BLaER1 treated with 17β-estradiol and CSF1 and Interleukin-3, amounts not matched to agents 10 nM and 100 nM (cell line): Measurements from ENCODE around the gene KRTAP29-1.

Source experiments
- H3K27ac ChIP-seq, 11 experiments: shearing (Covaris generic); formaldehyde crosslinking; 2 replicates each; pipeline ENCODE4 v1.8.1; 2022
- H3K27me3 ChIP-seq, 11 experiments: shearing (Covaris generic); formaldehyde crosslinking; 2 replicates each; pipeline ENCODE4 v1.8.1; 2022
- H3K36me3 ChIP-seq, 11 experiments: shearing (Covaris generic); formaldehyde crosslinking; 2 replicates each; pipeline ENCODE4 v1.8.1; 2022
- H3K4me1 ChIP-seq, 10 experiments: shearing (Covaris generic); formaldehyde crosslinking; 2 replicates each; pipeline ENCODE4 v1.8.1; 2022
- H3K4me2 ChIP-seq, 11 experiments: shearing (Covaris generic); formaldehyde crosslinking; 2 replicates each; pipeline ENCODE4 v1.8.1; 2022
- H3K4me3 ChIP-seq, 10 experiments: shearing (Covaris generic); formaldehyde crosslinking; 2 replicates each; pipeline ENCODE4 v1.8.1; 2022
- H3K9ac ChIP-seq, 11 experiments: shearing (Covaris generic); formaldehyde crosslinking; 2 replicates each; pipeline ENCODE4 v1.8.1; 2022
- H3K9me3 ChIP-seq, 11 experiments: shearing (Covaris generic); formaldehyde crosslinking; replicated peaks in 1 of 11; 2 replicates each; pipeline ENCODE4 v1.8.1; 2022
- H4K20me1 ChIP-seq, 11 experiments: shearing (Covaris generic); formaldehyde crosslinking; 2 replicates each; pipeline ENCODE4 v1.8.1; 2022
- Cebpa-rat ChIP-seq, 11 experiments: shearing (Covaris generic); IDR thresholded peaks; 2 replicates each; pipeline ENCODE4 v1.8.1; 2022

Gene KRTAP29-1

DNA sequence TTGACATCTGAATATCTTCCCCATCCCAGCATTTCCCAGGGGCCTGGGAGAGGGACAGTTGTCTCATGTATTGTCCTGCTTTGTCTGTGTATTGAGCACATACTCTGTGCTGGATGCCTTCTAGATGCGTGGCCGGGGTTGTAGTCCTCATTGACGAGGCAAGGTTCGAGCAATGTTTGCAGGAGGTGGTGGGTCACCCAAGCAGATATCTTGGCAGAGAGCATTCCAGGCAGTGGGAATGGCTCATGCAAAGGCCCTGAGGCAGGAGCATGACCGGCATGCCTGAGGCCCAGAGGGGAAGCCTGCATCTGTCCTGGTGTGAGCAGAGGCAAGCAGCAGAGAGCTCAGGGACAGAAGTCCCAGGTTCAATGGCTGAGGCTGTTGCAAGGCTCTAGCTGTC, 30.4 kb upstream of the KRTAP29-1 start:
- no peaks in the 10 kb centered on the region for H3K36me3 ChIP-seq
- H3K27me3 ChIP-seq = no peaks in the 10 kb centered on the region
- H3K4me2 ChIP-seq = 0 out of 22 replicates have a peak overlapping the region, but pooled peaks of 1 of the 11 experiments have one; percentile 36
- peaks cover 12 to 22% (median 16%) of the 10 kb centered on the region in 10 experiments; a peak in 18 of 20 replicates for H3K4me1 ChIP-seq
- H3K4me3 ChIP-seq = no peak overlapping the region
- TF ChIP-seq Cebpa-rat (IDR thresholded peaks at IDR 0.05) = no peak
- H4K20me1 ChIP-seq = no peaks in the 10 kb centered on the region
- no peak overlapping the region for H3K9ac ChIP-seq
- peak overlapping the region in 2 of 11 experiments; percentile 8 to 62; a peak in 1 of 22 replicates for H3K27ac ChIP-seq
- H3K9me3 ChIP-seq = peaks cover 0 to 7% (median 0%) of the 10 kb centered on the region in 11 experiments; a peak in 2 of 22 replicates

DNA sequence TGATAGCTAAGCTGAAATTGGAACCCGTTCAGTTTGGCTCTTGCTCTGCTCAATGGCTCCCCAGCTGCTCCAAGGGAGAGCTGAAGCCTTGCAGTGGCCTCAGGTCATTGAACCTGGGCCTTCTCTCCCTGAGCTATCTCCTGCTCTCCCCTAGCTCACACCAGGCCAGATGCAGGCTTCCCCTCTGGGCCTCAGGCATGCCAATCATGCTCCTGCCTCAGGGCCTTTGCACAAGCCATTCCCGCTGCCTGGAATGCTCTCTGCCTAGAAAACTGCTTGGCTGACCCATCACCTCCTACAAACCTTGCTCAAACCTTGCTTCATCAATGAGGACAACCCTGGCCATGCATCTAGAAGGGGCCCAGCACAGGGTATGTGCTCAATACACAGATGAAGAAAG, 29.6 kb upstream of the KRTAP29-1 start:
- Histone ChIP-seq H3K27me3 (no peaks in the 10 kb centered on the region), H3K4me2 (no peak overlapping the region), H3K9me3 (peaks cover 0 to 7% (median 0%) of the 10 kb centered on the region in 11 experiments; a peak in 2 of 22 replicates), H4K20me1 (no peaks in the 10 kb centered on the region), H3K27ac (no peak overlapping the region), H3K4me1 (peaks cover 12 to 25% (median 18%) of the 10 kb centered on the region in 10 experiments; a peak in 18 of 20 replicates), H3K4me3 (no peak overlapping the region), H3K36me3 (no peaks in the 10 kb centered on the region), H3K9ac (no peak overlapping the region)
- TF ChIP-seq Cebpa-rat (IDR thresholded peaks at IDR 0.05) = no peak

DNA sequence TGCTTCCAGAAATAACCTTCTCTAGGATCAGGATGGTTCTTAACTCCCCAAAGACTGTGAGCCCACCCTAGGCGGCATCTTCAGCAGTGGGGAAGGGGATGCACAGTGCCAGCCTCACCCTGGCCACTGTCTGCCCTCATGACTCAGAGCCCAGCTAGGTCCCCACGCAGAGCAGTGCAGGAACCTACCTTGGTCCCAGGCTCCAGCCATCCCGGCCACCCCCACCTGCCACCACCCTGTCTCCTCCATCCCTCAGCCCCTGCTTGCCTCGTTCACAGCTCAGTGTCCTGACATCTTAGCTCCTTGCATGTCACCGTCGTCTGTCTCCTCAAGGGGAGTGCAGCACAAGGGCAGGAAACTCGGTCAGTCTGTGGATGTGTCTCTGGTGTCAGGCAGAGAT, 29.0 kb upstream of the KRTAP29-1 start:
- no peak overlapping the region for H3K4me3 ChIP-seq
- no peak for TF ChIP-seq Cebpa-rat (IDR thresholded peaks at IDR 0.05)
- no peaks in the 10 kb centered on the region for H4K20me1 ChIP-seq
- H3K4me1 ChIP-seq = peaks cover 17 to 32% (median 25%) of the 10 kb centered on the region in 10 experiments; a peak in 19 of 20 replicates
- no peak overlapping the region for H3K9ac ChIP-seq
- H3K36me3 ChIP-seq = no peaks in the 10 kb centered on the region
- H3K27ac ChIP-seq = no peak overlapping the region
- no peaks in the 10 kb centered on the region for H3K27me3 ChIP-seq
- peaks cover 0 to 7% (median 0%) of the 10 kb centered on the region in 11 experiments; a peak in 2 of 22 replicates for H3K9me3 ChIP-seq
- no peak overlapping the region for H3K4me2 ChIP-seq

DNA sequence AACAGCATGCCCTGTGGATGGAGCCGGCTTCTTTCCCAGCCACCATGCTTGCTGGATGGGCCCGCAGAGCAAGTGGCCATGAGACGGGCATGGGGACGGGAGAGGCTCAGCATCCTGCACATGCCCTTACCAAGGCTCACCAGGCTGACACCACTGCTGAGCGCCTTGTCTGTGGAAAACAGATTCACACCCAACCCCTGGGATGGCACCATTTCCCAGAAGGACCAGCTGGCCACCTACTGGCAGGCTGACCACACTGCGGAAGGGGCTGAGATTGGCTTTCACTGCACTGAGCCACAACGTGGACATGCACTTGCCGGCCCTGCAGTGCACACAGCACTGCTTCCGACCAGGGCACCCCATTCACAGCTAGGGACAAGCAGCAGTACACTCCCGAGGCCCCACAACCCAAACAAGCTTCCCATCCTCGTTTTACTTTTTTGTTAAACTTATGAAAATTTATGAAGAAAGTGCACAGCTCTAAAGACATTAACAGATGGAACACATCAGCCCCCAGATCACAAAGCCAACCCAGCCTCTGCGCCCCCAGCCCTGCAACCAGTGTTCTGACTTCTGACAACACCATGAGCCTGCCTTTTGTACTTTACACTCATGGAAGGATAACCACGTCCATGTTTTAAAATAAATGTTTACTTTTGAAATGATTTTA, 26.8 kb upstream of the KRTAP29-1 start:
- H3K27ac ChIP-seq = no peak overlapping the region

DNA sequence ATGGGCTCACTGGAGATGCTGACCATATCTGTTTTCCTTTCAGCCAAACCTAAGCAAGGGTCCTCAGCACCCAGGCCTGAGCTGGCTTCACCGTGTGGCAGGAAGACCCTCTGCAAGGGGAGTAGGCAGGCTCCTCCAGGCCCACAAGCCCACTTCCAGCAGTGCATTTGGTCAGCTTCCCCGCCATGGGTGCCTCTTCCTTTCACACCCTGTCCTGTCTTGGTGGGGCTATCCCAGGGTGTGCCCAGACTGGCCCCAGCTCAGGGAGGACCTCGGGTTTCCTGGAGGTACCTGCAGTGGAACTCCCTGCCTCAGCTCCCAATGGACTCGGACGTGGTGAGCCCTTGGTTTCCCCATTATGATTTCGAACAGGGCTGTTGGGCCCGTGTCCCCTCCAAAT, 25.6 kb upstream of the KRTAP29-1 start:
- Histone ChIP-seq H3K4me3 (no peak overlapping the region), H3K9ac (no peak overlapping the region), H3K27me3 (no peaks in the 10 kb centered on the region), H3K4me2 (no peak overlapping the region), H3K27ac (peak overlapping the region in 1 of 11 experiments; percentile 49; a peak in 1 of 22 replicates), H3K4me1 (peaks cover 9 to 19% (median 14%) of the 10 kb centered on the region in 10 experiments; a peak in 18 of 20 replicates), H3K9me3 (no peaks in the 10 kb centered on the region), H3K36me3 (no peaks in the 10 kb centered on the region), H4K20me1 (no peaks in the 10 kb centered on the region)
- no peak for TF ChIP-seq Cebpa-rat (IDR thresholded peaks at IDR 0.05)

More for the DNA sequence above, 26.8 kb upstream of the KRTAP29-1 start:
- H3K27me3 ChIP-seq = no peaks in the 10 kb centered on the region
- no peak overlapping the region for H3K9ac ChIP-seq
- no peak overlapping the region for H3K4me2 ChIP-seq
- no peak overlapping the region for H3K4me3 ChIP-seq
- peaks cover 17 to 29% (median 22%) of the 10 kb centered on the region in 10 experiments; a peak in 19 of 20 replicates for H3K4me1 ChIP-seq
- no peak for TF ChIP-seq Cebpa-rat (IDR thresholded peaks at IDR 0.05)
- peaks cover 0 to 7% (median 0%) of the 10 kb centered on the region in 11 experiments; a peak in 2 of 22 replicates for H3K9me3 ChIP-seq
- H3K36me3 ChIP-seq = no peaks in the 10 kb centered on the region
- no peaks in the 10 kb centered on the region for H4K20me1 ChIP-seq

DNA sequence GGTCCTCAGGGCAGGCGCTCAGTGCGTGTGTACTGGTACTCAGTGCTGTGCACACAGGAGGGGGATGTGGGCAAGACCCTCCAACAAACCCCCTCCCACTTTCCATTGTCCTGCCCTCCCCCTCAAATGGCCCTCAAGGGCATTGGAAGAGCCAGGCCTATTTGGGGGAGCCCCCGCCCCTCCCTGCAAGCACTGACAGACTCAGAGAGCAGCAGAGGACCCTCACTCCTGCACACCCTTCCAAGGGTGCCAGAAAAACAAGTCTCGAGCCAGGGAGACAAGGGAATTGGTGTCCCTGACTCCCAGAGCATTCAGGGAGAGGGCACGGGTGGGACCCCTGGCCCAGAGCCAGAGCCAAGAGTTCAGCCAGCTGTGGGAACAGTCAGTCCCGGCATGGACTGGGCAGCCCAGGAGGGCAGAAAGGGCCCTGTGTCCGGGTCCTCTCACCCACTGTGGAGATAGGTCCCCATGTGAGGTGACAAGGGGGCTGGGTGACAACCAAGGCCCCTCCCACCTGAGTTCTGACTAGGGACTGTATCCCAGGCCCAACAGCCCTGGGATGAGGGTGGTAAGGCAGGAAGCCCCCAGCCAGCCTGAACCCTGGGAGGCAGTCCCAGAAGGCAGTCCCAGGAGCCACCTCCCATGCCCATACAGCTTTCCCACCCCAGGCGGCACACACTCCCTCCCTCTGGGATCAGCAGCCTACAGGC, 24.9 kb upstream of the KRTAP29-1 start:
- H3K9me3 ChIP-seq = no peaks in the 10 kb centered on the region

DNA sequence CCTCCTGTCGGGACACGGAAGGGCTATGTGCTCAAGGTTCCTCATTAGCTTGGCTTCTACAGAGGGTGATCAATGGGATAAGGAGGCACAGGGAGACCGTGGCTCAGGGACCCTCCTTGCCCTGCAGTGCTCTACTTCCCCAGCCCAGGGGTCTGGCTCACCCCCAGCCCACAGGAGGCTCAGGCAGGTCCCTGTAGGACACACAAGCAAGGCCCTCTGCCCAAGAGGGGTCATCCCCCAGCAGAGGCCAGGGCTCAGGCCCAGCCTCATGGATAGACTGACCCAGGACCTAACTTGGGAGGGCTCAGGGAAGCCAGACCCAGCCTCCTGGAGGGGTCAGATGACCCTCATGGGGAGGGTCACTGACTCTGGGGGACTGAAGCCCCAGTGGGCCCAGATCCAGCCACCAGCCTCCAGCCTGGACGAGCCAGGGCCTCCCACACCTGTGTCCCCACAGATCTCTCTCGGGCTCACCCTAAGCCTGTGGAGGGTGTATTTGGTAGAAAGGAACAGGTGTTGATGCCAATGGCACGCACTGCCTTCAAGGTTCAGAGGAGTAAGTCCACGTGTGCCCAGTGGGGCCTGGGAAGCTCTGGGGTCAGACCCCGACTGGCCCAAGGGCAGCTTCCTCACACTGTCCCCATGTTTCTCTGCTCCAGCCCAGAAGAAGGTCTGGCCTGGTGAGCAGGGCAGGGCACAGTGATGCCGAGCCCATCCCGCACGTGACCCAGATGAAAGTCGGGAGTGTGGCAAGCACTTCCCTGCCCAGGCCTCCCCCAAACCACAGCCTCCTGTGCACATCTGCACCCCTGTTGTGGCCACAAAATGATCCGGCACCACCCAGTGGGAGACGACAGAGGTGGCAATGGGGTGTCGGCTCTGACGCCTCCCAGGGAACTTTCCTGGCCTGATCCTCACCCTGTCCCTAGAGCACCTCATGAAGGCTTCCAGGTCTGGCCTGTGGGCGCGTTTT, 23.8 kb upstream of the KRTAP29-1 start:
- Histone ChIP-seq H3K27ac (peak overlapping the region in 7 of 11 experiments; percentile 3 to 62 (median 44); a peak in 12 of 22 replicates), H3K4me2 (peak overlapping the region in 10 of 11 experiments; percentile 37 to 74 (median 52); a peak in 19 of 22 replicates)

More for the DNA sequence above, 24.9 kb upstream of the KRTAP29-1 start:
- Histone ChIP-seq H3K27ac (peak overlapping the region in 3 of 11 experiments; percentile 31 to 62 (median 49); a peak in 5 of 22 replicates), H4K20me1 (no peaks in the 10 kb centered on the region), H3K4me1 (peaks cover 9 to 19% (median 14%) of the 10 kb centered on the region in 10 experiments; a peak in 18 of 20 replicates), H3K4me3 (no peak overlapping the region), H3K4me2 (peak overlapping the region in 8 of 11 experiments; percentile 37 to 74 (median 50); a peak in 11 of 22 replicates), H3K27me3 (no peaks in the 10 kb centered on the region), H3K9ac (peak overlapping the region in 1 of 11 experiments; percentile 13; a peak in 1 of 22 replicates), H3K36me3 (no peaks in the 10 kb centered on the region)
- no peak for TF ChIP-seq Cebpa-rat (IDR thresholded peaks at IDR 0.05)

DNA sequence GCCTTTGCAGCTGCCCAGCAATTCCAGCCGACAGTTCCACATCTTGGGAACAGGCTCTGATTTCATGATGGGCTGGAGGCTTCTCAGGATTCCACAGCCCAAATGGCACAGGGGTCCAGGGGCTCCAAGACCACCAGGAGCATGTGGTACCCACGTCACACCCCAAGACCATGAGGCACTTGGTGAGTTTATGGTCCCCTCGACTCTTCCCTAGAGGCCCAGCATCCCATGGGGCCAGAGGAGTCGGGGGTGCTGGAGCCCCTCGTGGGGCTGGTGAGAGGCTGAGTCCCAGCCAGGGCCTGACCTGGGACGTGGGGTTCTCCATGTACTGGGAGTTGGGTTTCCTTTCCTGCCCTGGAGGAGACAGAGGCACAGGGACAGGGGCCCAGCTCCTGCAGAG, 23.0 kb upstream of the KRTAP29-1 start:
- Histone ChIP-seq H3K4me2 (no peak overlapping the region), H3K27ac (peak overlapping the region in 4 of 11 experiments; percentile 44 to 62 (median 49); a peak in 6 of 22 replicates), H3K27me3 (no peaks in the 10 kb centered on the region), H3K4me1 (peaks cover 9 to 19% (median 14%) of the 10 kb centered on the region in 10 experiments; a peak in 18 of 20 replicates), H3K9ac (no peak overlapping the region), H3K9me3 (peaks cover 2 to 3% (median 3%) of the 10 kb centered on the region in 11 experiments; a peak in 17 of 22 replicates), H3K4me3 (no peak overlapping the region), H4K20me1 (no peaks in the 10 kb centered on the region), H3K36me3 (no peaks in the 10 kb centered on the region)
- no peak for TF ChIP-seq Cebpa-rat (IDR thresholded peaks at IDR 0.05)

More for the DNA sequence above, 23.8 kb upstream of the KRTAP29-1 start:
- Histone ChIP-seq H4K20me1 (no peaks in the 10 kb centered on the region), H3K9ac (peak overlapping the region in 2 of 11 experiments; percentile 13 to 33; a peak in 1 of 22 replicates), H3K4me3 (no peak overlapping the region), H3K4me1 (peaks cover 9 to 19% (median 14%) of the 10 kb centered on the region in 10 experiments; a peak in 18 of 20 replicates), H3K9me3 (no peaks in the 10 kb centered on the region), H3K27me3 (no peaks in the 10 kb centered on the region), H3K36me3 (no peaks in the 10 kb centered on the region)
- TF ChIP-seq Cebpa-rat (IDR thresholded peaks at IDR 0.05) = no peak
